Adipocyte (in vitro differentiated cells): Measurements from ENCODE around the gene ROR1.
"Not testable (repeated sequence)": the region's sequence is repeated elsewhere in the genome, so short reads cannot be mapped to it uniquely, and the experiment has no call there.

Experiments used
- DNase-seq: peaks from one replicate; pipeline ENCODE4 v3.0.0-alpha.2; 2015; ENCODE audit warnings: low read depth
- H3K27me3 ChIP-seq: replicated peaks from 2 replicates; pipeline ENCODE4 v1.7.0; 2013; ENCODE audit warnings: mild to moderate bottlenecking, low read length, moderate library complexity; ENCODE audit not compliant: control insufficient read depth, insufficient read depth
- H3K36me3 ChIP-seq: 2 replicates; pipeline ENCODE4 v1.7.0; 2013; ENCODE audit warnings: low read length, mild to moderate bottlenecking, moderate library complexity; ENCODE audit not compliant: control insufficient read depth, insufficient read depth, severe bottlenecking
- H3K4me1 ChIP-seq: 2 replicates; pipeline ENCODE4 v1.7.0; 2013; ENCODE audit warnings: mild to moderate bottlenecking, low read length, moderate library complexity; ENCODE audit not compliant: control insufficient read depth, insufficient read depth
- H3K4me3 ChIP-seq: 2 replicates; pipeline ENCODE4 v1.7.0; 2013; ENCODE audit warnings: mild to moderate bottlenecking, low read length, moderate library complexity
- H3K9ac ChIP-seq: 2 replicates; pipeline ENCODE4 v1.7.0; 2013; ENCODE audit warnings: mild to moderate bottlenecking, low read length, moderate library complexity
- H3K9me3 ChIP-seq: 2 replicates; pipeline ENCODE4 v1.7.0; 2013; ENCODE audit warnings: mild to moderate bottlenecking, low read length, moderate library complexity; ENCODE audit not compliant: control insufficient read depth

Gene ROR1

DNA sequence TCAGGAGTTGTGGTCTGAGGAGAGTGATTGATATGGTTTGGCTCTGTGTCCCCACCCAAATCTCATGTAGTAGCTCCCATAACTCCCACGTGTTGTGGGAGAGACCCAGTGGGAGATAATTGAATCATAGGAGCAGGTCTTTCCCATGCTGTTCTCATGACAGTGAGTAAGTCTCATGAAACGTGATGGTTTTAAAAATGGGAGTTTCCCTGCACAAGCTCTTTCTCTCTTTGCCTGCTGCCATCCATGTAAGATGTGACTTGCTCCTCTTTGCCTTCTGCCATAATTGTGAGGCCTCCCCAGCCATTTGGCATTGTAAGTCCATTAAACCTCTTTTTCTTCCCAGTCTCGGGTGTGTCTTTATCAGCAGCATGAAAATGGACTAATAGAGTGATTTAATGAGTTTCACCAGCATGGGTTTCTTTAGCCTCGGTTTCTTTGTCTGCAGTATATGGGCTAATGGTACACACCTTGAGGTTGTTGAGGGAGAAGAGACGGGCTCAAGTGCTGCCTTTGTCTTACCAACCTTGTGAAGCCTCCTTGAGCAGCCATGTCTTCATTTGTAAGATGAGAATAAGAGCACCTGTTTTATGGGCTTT lies 42.5 kb downstream of the ROR1 start:
- not testable (repeated sequence) for H3K9ac ChIP-seq, H3K9me3 ChIP-seq, H3K27me3 ChIP-seq, DNase-seq, H3K4me3 ChIP-seq, H3K36me3 ChIP-seq
- peaks cover 52% of the 10 kb centered on the region for H3K4me1 ChIP-seq

DNA sequence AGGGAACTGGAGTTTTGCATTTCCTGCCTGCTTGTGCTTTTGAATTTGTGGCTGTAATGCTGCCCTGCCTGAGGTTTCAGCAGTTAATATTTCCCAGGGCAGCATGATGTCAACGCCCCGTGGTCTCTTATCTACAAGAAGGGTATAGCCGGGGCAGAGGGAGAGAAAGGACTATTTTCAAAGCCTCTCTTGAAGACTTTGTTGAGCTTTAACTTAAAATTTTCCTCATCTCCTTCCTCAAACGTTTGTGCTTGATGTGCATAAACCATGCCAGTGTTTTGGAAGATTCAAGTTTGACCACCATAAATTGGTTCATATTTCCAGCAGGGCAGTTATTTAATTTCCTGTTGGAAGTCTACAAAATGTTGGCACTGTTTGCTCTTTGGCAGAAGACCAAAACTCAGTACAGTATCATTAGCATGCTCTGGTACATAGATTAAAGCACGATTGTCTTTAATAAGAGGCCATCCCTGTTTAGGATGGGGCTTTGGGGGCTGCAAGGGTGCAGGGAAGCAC lies 43.4 kb downstream of the ROR1 start:
- no peak overlapping the region for H3K4me3 ChIP-seq
- no peaks in the 10 kb centered on the region for H3K9me3 ChIP-seq
- H3K4me1 ChIP-seq = peaks cover 54% of the 10 kb centered on the region
- peak; percentile 25 for DNase-seq
- H3K9ac ChIP-seq = no peak overlapping the region
- no peaks in the 10 kb centered on the region for H3K27me3 ChIP-seq
- no peaks in the 10 kb centered on the region for H3K36me3 ChIP-seq

DNA sequence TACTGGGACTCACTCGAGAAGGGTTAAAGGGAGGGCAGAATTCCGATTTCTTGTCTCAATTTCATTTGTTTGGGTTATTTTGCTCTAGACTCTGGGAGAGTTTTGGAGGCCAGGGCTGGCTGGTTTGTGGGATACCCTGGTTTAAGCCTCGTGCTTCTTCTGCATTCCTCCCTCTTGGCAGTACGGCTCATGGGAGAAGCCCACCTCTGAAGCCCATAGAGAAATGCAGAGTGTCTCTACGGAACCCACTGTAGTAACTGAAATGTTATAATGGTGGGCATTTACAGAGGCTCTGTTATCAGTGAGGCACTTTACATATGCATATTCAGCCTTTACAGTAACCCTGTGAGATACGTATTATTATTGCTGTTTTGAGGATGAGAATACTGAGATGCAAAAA lies 43.9 kb downstream of the ROR1 start:
- DNase-seq = no peak
- no peak overlapping the region for H3K9ac ChIP-seq
- H3K27me3 ChIP-seq = no peaks in the 10 kb centered on the region
- H3K9me3 ChIP-seq = no peaks in the 10 kb centered on the region
- H3K36me3 ChIP-seq = no peaks in the 10 kb centered on the region
- peaks cover 54% of the 10 kb centered on the region for H3K4me1 ChIP-seq
- H3K4me3 ChIP-seq = no peak overlapping the region

DNA sequence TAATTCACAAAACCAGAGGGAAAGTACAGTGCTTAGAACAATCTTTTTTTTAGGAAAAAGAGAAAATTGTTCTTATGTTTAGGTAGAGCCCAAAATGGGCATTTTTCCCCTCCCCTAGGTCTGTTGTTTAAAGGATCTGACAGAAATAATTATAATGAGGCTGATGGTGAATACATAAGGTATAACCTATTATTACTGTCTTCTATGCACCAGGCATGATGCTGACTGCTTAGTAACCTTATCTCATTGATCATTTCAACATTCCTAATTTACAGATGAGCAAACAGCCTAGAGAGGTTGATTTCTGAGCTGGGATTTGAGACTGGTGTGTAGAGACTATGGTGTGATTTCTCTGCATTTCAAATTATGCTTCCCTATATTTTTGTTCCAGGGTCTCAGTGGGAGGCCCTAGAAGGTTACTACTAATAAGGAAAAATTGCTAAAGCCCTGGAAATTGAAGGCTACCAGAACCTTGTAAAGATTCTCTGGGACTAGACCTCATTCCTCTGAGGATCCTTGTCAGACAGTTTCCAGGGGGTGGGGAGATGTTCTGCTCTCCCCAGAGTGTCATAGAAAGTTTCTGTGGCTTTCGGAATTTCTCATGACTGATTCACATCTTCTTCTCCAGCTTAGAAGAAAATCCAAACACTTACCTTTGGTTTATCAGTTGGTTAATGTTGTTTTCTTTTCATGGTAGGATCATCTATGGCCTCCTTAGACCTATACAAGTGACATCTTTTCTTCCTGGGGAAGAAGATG lies 44.9 kb downstream of the ROR1 start:
- no peaks in the 10 kb centered on the region for H3K27me3 ChIP-seq
- H3K9ac ChIP-seq = no peak overlapping the region
- no peak overlapping the region for H3K4me3 ChIP-seq
- no peak for DNase-seq
- H3K36me3 ChIP-seq = no peaks in the 10 kb centered on the region
- peaks cover 46% of the 10 kb centered on the region for H3K4me1 ChIP-seq
- H3K9me3 ChIP-seq = no peaks in the 10 kb centered on the region

- DNase-seq = no peak
- H3K36me3 ChIP-seq = no peaks in the 10 kb centered on the region
- no peaks in the 10 kb centered on the region for H3K9me3 ChIP-seq
- no peaks in the 10 kb centered on the region for H3K27me3 ChIP-seq
- no peak overlapping the region for H3K9ac ChIP-seq
- peaks cover 36% of the 10 kb centered on the region for H3K4me1 ChIP-seq
- H3K4me3 ChIP-seq = no peak overlapping the region
Measured at GRCh38 chr1:63819795-63820194, 46.0 kb downstream of the ROR1 start.

- DNase-seq = peak; percentile 49
- Histone ChIP-seq H3K27me3 (no peaks in the 10 kb centered on the region), H3K4me3 (no peak overlapping the region), H3K4me1 (peaks cover 32% of the 10 kb centered on the region), H3K9me3 (no peaks in the 10 kb centered on the region), H3K36me3 (no peaks in the 10 kb centered on the region), H3K9ac (no peak overlapping the region)
Measured at GRCh38 chr1:63821091-63822005, 47.5 kb downstream of the ROR1 start.

DNA sequence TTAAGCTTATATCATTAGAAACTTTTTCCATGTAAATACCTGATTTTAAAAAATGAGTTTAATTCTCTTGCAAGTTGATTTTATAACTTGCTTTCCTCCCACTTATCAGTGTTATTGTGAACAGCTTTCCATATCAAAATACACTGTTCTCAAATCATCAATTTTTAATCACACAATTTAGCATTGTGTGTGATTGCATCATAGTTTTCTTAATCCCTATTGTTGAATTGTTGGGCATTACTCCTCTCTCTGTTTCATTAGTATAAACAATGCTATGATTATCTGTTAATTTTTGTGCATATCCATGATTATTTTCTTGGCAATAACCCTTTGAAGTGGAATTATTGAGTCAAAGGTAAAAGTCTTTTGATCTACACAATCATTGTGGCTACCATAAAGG lies 48.7 kb downstream of the ROR1 start:
- Histone ChIP-seq H3K36me3 (no peaks in the 10 kb centered on the region), H3K4me1 (peaks cover 31% of the 10 kb centered on the region), H3K9ac (no peak overlapping the region), H3K9me3 (no peaks in the 10 kb centered on the region), H3K4me3 (no peak overlapping the region), H3K27me3 (no peaks in the 10 kb centered on the region)
- no peak for DNase-seq

DNA sequence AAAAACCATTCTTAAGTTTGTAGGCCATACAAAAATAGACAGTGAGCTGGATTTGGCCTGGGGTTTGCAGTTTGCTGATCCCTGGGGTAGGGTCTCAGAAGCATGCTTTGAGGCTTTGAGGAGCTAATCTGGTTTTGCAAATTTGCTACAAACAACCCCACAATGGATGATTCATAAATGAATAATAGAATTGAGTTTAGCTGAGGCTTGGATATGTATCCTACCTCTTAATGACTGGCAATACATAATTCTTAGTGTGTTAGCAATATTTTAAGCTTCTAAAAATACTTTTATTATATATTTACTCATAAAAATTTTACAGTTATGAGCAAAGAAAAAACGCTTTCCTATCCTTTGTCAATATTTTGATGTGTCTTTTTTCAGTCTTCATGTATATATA lies 50.6 kb downstream of the ROR1 start:
- Histone ChIP-seq H3K4me3 (no peak overlapping the region), H3K9ac (no peak overlapping the region), H3K36me3 (no peaks in the 10 kb centered on the region), H3K27me3 (no peaks in the 10 kb centered on the region), H3K9me3 (no peaks in the 10 kb centered on the region), H3K4me1 (peaks cover 40% of the 10 kb centered on the region)
- no peak for DNase-seq

DNA sequence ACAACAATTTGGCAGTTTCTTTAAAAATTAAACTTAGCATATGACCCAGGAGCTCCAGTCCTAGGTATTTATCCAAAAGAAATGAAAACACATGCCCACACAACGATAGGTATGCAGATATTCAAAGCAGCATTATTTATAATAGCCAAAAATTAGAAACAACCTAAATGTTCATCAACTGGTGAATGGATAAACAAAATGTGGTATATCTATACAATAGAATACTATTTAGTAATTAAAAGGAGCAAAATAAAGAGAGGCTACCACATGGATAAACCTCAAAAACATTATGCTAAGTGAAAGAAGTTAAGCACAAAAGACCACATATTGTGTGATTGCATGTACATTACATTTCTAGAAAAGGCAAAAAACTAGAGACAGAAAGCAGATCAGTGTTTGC lies 51.3 kb downstream of the ROR1 start:
- H3K4me3 ChIP-seq = no peak overlapping the region
- peaks cover 46% of the 10 kb centered on the region for H3K4me1 ChIP-seq
- no peak for DNase-seq
- H3K9me3 ChIP-seq = no peaks in the 10 kb centered on the region
- no peaks in the 10 kb centered on the region for H3K36me3 ChIP-seq
- no peaks in the 10 kb centered on the region for H3K27me3 ChIP-seq
- H3K9ac ChIP-seq = no peak overlapping the region

DNA sequence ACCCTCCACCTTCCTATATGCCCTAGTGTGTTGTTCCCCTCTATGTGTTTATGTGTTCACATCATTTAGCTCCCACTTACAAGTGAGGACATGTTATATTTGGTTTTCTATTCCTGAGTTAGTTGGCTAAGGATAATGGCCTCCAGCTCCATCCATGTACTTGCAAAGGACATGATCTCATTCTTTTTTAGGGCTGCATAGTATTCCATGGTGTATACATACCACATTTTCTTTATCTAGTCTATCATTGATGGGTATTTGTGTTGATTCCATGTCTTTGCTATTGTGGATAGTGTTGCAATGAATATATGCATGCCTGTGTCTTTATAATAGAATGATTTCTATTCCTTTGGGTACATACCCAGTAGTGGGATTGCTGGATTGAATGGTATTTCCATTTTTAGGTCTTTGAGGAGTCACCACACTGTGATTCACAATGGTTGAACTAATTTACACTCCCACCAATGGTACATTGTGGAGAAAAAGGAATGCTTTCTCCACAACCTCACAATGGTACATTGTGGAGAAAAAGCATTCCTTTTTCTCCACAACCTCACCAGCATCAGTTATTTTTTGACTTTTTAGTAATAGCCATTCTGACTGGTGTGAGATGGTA lies 52.5 kb downstream of the ROR1 start:
- H3K4me1 ChIP-seq = peaks cover 45% of the 10 kb centered on the region
- not testable (repeated sequence) for H3K36me3 ChIP-seq, H3K9ac ChIP-seq, DNase-seq, H3K4me3 ChIP-seq, H3K9me3 ChIP-seq, H3K27me3 ChIP-seq
